NCI-H128 (cell line): ENCODE data around the gene OLR1.

Source experiments
- DNase-seq: peaks from one replicate; lab custom pipeline; 2025; ENCODE audit not compliant: unreplicated experiment; lab: John Stamatoyannopoulos, UW

Gene OLR1

GRCh38 chr12:10154145-10154496, 17.8 kb downstream of the OLR1 start:
- no peak for DNase-seq

- DNase-seq: peak; percentile 34
These were observed 18.4 kb downstream of the OLR1 start for GRCh38 chr12:10153271-10154144.

GRCh38 chr12:10151621-10152020, 20.3 kb downstream of the OLR1 start:
- DNase-seq: no peak

- no peak for DNase-seq
These were observed 24.1 kb downstream of the OLR1 start for GRCh38 chr12:10147714-10148403.

- DNase-seq: no peak
These were observed 28.8 kb downstream of the OLR1 start for GRCh38 chr12:10142976-10143589.

GRCh38 chr12:10140001-10140400, 31.9 kb downstream of the OLR1 start:
- no peak for DNase-seq

GRCh38 chr12:10136637-10137205, 35.2 kb downstream of the OLR1 start:
- no peak for DNase-seq

- no peak for DNase-seq
These were observed 36.8 kb downstream of the OLR1 start for GRCh38 chr12:10135126-10135525.

GRCh38 chr12:10132850-10133370, 39.0 kb downstream of the OLR1 start:
- DNase-seq: no peak

- no peak for DNase-seq
These were observed 40.7 kb downstream of the OLR1 start for GRCh38 chr12:10131111-10131690.

- DNase-seq: no peak
These were observed 41.9 kb downstream of the OLR1 start, which contains the start of gene CLEC7A for GRCh38 chr12:10130042-10130441. Gene CLEC7A, minus strand, starts transcription at chr12:10130199. Its CDS starts 117 bp downstream, at chr12:10130082.

GRCh38 chr12:10128687-10129086, 43.2 kb downstream of the OLR1 start:
- no peak for DNase-seq

GRCh38 chr12:10126413-10126812, 45.5 kb downstream of the OLR1 start:
- DNase-seq: no peak

- DNase-seq: no peak
These were observed 49.2 kb downstream of the OLR1 start for GRCh38 chr12:10122689-10123088.

- no peak for DNase-seq
These were observed 50.7 kb downstream of the OLR1 start for GRCh38 chr12:10121278-10121677.

GRCh38 chr12:10119066-10119465, 52.9 kb downstream of the OLR1 start:
- DNase-seq: no peak

- no peak for DNase-seq
These were observed 56.0 kb downstream of the OLR1 start for GRCh38 chr12:10115890-10116289.

GRCh38 chr12:10115311-10115710, 56.6 kb downstream of the OLR1 start:
- no peak for DNase-seq

GRCh38 chr12:10113920-10114319, 58.0 kb downstream of the OLR1 start:
- no peak for DNase-seq

- DNase-seq: no peak
These were observed 58.9 kb downstream of the OLR1 start for GRCh38 chr12:10113075-10113474.

GRCh38 chr12:10111451-10111850, 60.5 kb downstream of the OLR1 start:
- DNase-seq: no peak
